Brain pericyte (primary cell): Measurements from ENCODE around the gene MEN1.
"Not testable (repeated sequence)": the region's sequence is repeated elsewhere in the genome, so short reads cannot be mapped to it uniquely, and the experiment has no call there.

Experiments
- DNase-seq: peaks from one replicate; pipeline ENCODE4 v3.0.0-alpha.2; 2012; ENCODE audit warnings: low read depth, low spot score

The MEN1 gene

DNA sequence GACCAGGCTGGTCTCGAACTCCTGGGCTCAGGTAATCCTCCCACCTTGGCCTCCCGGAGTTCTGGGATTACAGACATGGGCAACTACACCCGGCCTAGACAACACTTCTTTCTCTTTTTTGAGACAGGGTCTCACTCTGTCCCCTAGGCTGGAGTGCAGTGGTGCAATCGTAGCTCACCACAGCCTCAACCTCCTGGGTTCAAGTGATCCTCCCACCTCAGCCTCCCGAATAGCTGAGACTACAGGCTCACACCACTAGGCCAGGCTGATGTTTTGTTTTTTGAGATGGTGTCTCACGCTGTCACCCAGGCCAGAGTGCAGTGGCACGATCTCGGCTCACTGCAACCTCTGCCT, 35.4 kb upstream of the MEN1 start:
- DNase-seq = not testable (repeated sequence)

DNA sequence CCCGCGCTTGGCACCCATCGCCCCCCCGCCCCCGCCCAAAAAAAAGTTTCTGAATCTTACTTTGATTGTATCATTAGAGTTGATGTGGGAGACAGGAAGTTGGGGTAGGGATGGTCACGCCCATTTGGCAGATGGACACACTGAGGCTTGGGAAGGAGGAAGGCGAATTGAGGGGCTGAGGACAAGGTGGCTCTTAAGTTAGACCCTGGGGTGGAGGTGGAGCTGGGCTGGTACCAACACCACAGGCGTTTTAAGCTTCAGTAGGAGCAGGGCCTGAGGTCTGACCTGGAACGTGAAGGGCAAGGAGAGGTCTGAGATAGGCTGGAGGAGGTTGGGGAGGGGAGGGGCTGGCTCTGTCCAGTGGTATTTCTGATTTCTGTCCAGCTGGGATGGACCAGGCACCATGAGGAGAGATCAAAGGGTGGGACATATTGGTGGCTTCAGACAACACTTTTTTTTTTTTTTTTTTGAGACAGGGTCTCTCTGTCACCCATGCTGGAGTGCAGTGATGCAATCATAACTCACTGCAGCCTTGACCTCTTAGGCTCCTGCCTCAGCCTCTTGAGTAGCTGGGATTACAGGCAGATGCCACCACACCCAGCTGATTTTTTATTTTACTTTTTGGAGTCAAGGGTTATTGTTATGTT, 34.9 kb upstream of the MEN1 start:
- DNase-seq = no peak

GRCh38 chr11:64844330-64845128, 34.2 kb upstream of the MEN1 start, which contains the start of gene CDC42BPG:
Gene CDC42BPG (minus strand): TSS chr11:64844653. CDS start chr11:64844569, 84 bp downstream.
- no peak for DNase-seq

- no peak for DNase-seq
Observed at GRCh38 chr11:64843686-64844329, 33.5 kb upstream of the MEN1 start.

DNA sequence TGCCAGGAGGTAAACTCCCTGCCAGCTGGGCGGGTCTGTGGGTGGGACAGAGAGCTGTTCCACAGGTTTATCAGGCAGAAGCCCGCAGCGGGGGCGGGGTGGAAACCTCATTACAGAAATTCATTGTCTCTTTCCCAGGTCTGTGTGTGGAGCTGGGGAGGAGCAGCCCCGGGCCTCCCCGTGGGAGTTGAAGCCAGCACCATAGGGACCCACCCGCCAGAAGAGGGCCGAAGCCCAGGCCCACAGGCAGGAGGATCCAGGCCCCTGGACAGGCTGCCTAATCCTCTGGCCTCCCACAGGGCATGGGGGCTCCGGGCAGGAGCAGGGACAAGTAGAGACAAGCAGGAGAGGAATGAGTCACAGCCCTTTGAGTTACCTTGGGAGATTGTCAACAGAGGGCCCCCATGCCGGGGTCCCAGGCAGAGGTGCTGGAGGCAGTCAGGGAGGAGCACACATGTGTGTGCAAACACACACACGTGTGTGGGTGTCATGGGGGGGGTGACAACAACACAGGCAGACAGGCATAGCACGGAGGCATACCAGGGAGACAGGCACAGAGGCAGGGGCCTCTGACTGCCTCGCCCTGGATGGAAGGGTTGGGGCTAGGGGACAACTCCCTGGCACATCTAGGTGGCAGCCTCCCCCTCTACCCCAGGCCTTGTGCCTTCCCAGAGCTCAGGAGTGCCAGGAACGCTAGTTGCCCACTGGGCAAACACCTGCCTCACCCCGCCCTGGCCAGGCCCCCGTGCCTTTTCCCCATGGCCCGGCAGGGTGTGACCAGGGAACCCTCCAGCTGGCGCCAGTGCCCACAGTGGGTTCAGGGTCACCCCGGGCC, 32.7 kb upstream of the MEN1 start:
- DNase-seq = no peak

DNA sequence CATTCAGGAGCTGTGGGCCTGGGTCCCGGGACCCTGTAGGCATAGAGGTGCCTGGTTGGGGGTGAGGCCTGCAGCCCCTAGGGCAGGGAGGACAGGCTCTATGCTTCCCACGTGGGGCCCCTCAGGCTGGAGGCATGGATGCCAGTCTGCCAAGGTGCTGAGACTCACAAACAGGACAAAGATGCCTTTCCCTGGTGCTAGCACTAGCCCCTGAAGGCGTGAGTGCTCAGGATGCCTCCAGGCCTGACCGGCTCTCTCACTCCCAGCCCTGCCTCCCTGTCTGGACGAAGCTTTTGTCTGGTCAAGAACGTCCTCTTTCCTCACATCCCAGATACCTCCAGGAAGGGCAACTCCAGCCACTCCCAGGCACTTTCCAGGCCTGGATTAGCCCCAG, 32.0 kb upstream of the MEN1 start:
- DNase-seq = no peak

- no peak for DNase-seq
Observed at GRCh38 chr11:64841592-64842365, 31.4 kb upstream of the MEN1 start.

GRCh38 chr11:64839887-64840782, 29.8 kb upstream of the MEN1 start:
- no peak for DNase-seq

GRCh38 chr11:64839335-64839734, 29.0 kb upstream of the MEN1 start:
- DNase-seq = no peak

DNA sequence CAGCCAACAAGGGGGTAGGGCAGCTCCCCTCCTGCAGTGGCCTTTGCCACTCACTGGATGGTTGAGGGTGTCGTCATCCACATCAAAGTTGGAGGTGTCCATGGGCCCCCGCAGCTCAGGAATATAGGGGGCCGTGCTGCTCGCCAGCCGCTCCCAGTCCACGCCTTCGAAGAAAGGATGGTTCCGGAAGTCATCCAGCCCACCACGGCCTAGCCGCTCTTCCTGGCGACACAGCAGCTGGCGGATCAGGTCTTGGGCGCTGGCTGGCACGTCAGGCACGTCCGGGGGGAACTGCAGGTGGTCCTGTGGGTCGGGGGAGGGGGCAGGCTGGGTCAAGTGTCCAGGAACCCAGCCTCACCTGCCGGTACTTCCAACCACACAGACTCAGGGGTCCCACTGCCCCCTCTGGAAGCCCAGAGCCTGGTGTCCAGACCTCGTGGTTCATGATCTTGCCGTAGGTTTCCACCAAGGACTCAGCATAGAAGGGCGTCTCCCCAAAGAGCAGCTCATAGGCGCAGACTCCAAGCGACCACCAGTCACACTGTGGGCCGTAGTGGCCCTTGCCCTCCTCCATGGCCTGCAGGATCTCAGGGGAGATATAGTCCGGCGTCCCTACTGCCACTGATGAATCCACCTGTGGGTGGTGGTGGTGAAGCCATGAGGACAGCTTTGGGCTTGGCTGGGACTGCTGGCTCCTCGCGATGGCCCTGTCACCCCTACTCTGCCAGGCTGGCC, 28.4 kb upstream of the MEN1 start:
- DNase-seq = no peak

GRCh38 chr11:64837887-64838351, 27.6 kb upstream of the MEN1 start:
- no peak for DNase-seq

GRCh38 chr11:64836448-64837072, 26.2 kb upstream of the MEN1 start:
- DNase-seq = no peak

GRCh38 chr11:64835616-64836447, 25.5 kb upstream of the MEN1 start:
- no peak for DNase-seq

DNA sequence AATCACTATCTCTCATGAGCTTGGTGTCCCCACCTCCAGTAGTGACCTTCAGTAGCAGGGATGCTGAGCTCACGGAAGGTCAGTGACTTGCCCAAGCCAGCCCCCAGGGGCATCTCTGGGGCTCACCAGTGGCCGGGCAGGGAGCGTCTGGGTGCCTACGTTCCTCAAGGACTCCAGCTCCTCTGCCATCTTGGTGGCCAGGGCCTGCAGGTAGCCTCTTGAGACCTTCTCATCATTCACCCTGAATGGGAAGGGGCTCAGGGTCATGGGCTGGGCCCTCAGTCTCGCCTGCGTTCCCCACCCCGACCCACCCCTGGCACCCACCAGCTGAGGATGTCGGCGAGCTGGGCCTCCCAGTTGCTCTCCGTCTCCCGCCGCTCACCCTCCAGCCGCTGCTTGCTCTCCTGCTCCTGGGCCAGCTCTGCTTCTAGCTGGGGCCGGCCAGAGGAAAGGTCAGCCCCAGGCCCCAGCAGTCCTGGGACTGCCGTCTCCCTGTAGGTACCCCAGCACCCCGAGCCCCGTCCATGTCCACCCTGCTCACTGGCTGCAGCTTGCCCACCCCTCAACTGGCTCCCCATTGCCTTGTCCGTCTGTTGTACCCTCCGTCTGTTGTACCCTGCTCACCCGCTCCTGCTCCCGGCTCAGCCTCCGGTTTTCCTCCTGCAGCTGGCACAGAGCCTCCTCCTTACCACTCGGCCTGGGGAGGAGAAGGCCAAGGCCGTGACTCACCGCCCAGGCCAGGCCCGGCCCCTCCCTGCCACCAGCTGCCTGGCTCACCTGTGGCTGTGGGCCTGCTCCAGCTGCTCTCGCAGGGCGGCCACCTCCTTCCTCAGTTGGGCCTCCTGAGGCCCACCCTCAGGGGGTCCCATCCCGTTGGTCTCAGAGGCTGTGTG, 24.6 kb upstream of the MEN1 start:
- no peak for DNase-seq

GRCh38 chr11:64834031-64834722, 23.8 kb upstream of the MEN1 start:
- DNase-seq = no peak

GRCh38 chr11:64833509-64833908, 23.2 kb upstream of the MEN1 start:
- DNase-seq = no peak
